Breast epithelium (tissue), 3 donors: ENCODE data around the gene MAPK8. TPM values are rescaled to one million over a fixed set of nuclear protein-coding genes. Genes with fewer than 3 reads are reported as not detected.

ENCODE experiments used
- total RNA-seq, 3 donors: library from RNA; depleted of rRNA; stranded (reverse); fragments of >200 nt; gene quantifications; one replicate each; pipeline ENCODE4 v1.1.0, GENCODE V29; 2016

MAPK8 gene
- total RNA-seq, 3 donors from 2014 or later = 52.5 to 108 (median 74.1) TPM

Other genes with a start within 250 kb of the MAPK8 start
- gene FRMPD2, start 32.0 kb upstream of the MAPK8 start, total RNA-seq = 1 to 10 TPM in 2 of 3 donors, not detected in 1; 1.9 to 4.6 TPM